Thyroid gland (tissue), 4 donors: ENCODE results near the gene BBS5. TPM values are rescaled to one million over a fixed set of nuclear protein-coding genes. Genes with fewer than 3 reads are reported as not detected.

ENCODE experiments used
- DNase-seq, 2 donors: peaks; one replicate each; pipeline ENCODE4 v3.0.0-alpha.2; 2019
- H3K27ac ChIP-seq, 3 donors: fragments of 200-600 bp; sonication (generic); 1 replicate in 2 of 3; 2 replicates in 1 of 3; pipeline ENCODE4 v1.5.1; 2016 to 2019; ENCODE audit warnings: mild to moderate bottlenecking in 1 of 3, moderate library complexity in 1 of 3
- H3K27me3 ChIP-seq: fragments of 200-600 bp; sonication (generic); one replicate; pipeline ENCODE4 v1.5.1; 2019
- H3K36me3 ChIP-seq, 2 donors: fragments of 200-600 bp; sonication (generic); one replicate each; pipeline ENCODE4 v1.5.1; 2016 to 2019
- H3K4me1 ChIP-seq, 2 donors: fragments of 200-600 bp; sonication (generic); one replicate each; pipeline ENCODE4 v1.5.1; 2017 to 2019
- H3K4me3 ChIP-seq, 3 donors: fragments of 200-600 bp; sonication (generic); replicated peaks in 1 of 3; 1 replicate in 2 of 3; 2 replicates in 1 of 3; pipeline ENCODE4 v1.5.1; 2016; ENCODE audit warnings: mild to moderate bottlenecking in 1 of 3
- H3K9me3 ChIP-seq: fragments of 200-600 bp; sonication (generic); one replicate; pipeline ENCODE4 v1.5.1; 2017
- CTCF ChIP-seq, 6 experiments: fragments of 200-600 bp in 3 of 6; fragments of 450-650 bp in 3 of 6; sonication (generic) in 3 of 6; IDR thresholded peaks; one replicate each; pipeline ENCODE4 v1.5.1; 2016 to 2019; ENCODE audit warnings: antibody characterized with exemption in 6 of 6, mild to moderate bottlenecking in 2 of 6, inconsistent platforms in 1 of 6, moderate library complexity in 1 of 6
- POLR2A ChIP-seq, 2 donors: fragments of 450-650 bp; IDR thresholded peaks; one replicate each; pipeline ENCODE4 v1.6.1; 2017; ENCODE audit warnings: antibody characterized with exemption in 2 of 2, mild to moderate bottlenecking in 2 of 2, moderate library complexity in 1 of 2
- WGBS, 2 donors: methylation state at CpG; one replicate each; pipeline ENCODE4 v1.1.5; 2017; 5-methylcytosine and 5-hydroxymethylcytosine counted together
- intact Hi-C: fragments of 100-400 bp; cut with DNase I; formaldehyde crosslinking; loops from one replicate; pipeline ENCODE4 v1.15.1; 2023
- total RNA-seq, 4 donors: library from RNA; depleted of rRNA; stranded (reverse); fragments of >200 nt; gene quantifications; one replicate each; pipeline ENCODE4 v1.2.3, GENCODE V29; 2016

Gene BBS5
- total RNA-seq, 4 donors from 2014 or later, result 10.5 to 20.7 (median 17.5) TPM

- Histone ChIP-seq H3K4me3 (no peak overlapping the region), H3K4me1 (no peaks in the 10 kb centered on the region), H3K27me3 (no peaks in the 10 kb centered on the region), H3K9me3 (no peaks in the 10 kb centered on the region), H3K36me3 (no peaks in the 10 kb centered on the region), H3K27ac (no peak overlapping the region)
- 91% methylated on average over 1 of the region's 1 CpG for whole genome bisulfite sequencing, 2 donors
- intact Hi-C loops, result no loop called here
- no peak for DNase-seq
- TF ChIP-seq POLR2A (IDR thresholded peaks at IDR 0.05), result no peak
- no peak for TF ChIP-seq CTCF (IDR thresholded peaks at IDR 0.05)
Observed at GRCh38 chr2:169472249-169472648, 7.0 kb upstream of the BBS5 start.

GRCh38 chr2:169476459-169476858 lies 2.8 kb upstream of the BBS5 start:
- peaks cover 0 to 3% of the 10 kb centered on the region in 2 donors for H3K4me1 ChIP-seq
- no peak for TF ChIP-seq CTCF (IDR thresholded peaks at IDR 0.05)
- no peak for TF ChIP-seq POLR2A (IDR thresholded peaks at IDR 0.05)
- no peak overlapping the region for H3K27ac ChIP-seq
- H3K27me3 ChIP-seq, result no peaks in the 10 kb centered on the region
- intact Hi-C loops, result no loop called here
- DNase-seq, result no peak
- H3K9me3 ChIP-seq, result no peaks in the 10 kb centered on the region
- H3K4me3 ChIP-seq, result no peak overlapping the region
- no peaks in the 10 kb centered on the region for H3K36me3 ChIP-seq
- 90 to 93% methylated on average over 2 to 3 of the region's 3 CpGs for WGBS, 2 donors

GRCh38 chr2:169478339-169478738 lies 955 bp upstream of the BBS5 start:
- H3K4me1 ChIP-seq, result peaks cover 0 to 3% of the 10 kb centered on the region in 2 donors
- no peak overlapping the region for H3K4me3 ChIP-seq
- DNase-seq, result no peak
- H3K27ac ChIP-seq, result no peak overlapping the region
- WGBS, 2 donors, result 65 to 71% methylated on average over 3 of the region's 3 CpGs
- H3K36me3 ChIP-seq, result peaks cover 0 to 5% of the 10 kb centered on the region in 2 donors
- TF ChIP-seq POLR2A (IDR thresholded peaks at IDR 0.05) (no peak), CTCF (IDR thresholded peaks at IDR 0.05) (no peak)
- H3K9me3 ChIP-seq, result no peaks in the 10 kb centered on the region
- intact Hi-C loops, result no loop called here
- no peaks in the 10 kb centered on the region for H3K27me3 ChIP-seq

GRCh38 chr2:169478745-169479256 lies 493 bp upstream of the BBS5 start:
- no peak for TF ChIP-seq CTCF (IDR thresholded peaks at IDR 0.05)
- TF ChIP-seq POLR2A (IDR thresholded peaks at IDR 0.05), result no peak
- intact Hi-C loops, result no loop called here
- peaks cover 0 to 5% of the 10 kb centered on the region in 2 donors for H3K36me3 ChIP-seq
- peak in 1 of 2 donors; percentile 9 for DNase-seq
- peak overlapping the region; percentile 50 to 75 (median 54) for H3K27ac ChIP-seq
- no peaks in the 10 kb centered on the region for H3K9me3 ChIP-seq
- H3K4me3 ChIP-seq, result peak overlapping the region; percentile 64 to 85 (median 64)
- WGBS, 2 donors, result 78 to 80% methylated on average over 14 of the region's 14 CpGs
- no peaks in the 10 kb centered on the region for H3K27me3 ChIP-seq
- peaks cover 0 to 3% of the 10 kb centered on the region in 2 donors for H3K4me1 ChIP-seq

- H3K4me1 ChIP-seq, result peaks cover 0 to 3% of the 10 kb centered on the region in 2 donors
- WGBS, 2 donors, result 30 to 32% methylated on average over 9 of the region's 9 CpGs
- intact Hi-C loops, result no loop called here
Observed at GRCh38 chr2:169480079-169480465, 778 bp downstream of the BBS5 start.

More at GRCh38 chr2:169480079-169480465, 778 bp downstream of the BBS5 start:
- H3K9me3 ChIP-seq, result no peaks in the 10 kb centered on the region
- no peaks in the 10 kb centered on the region for H3K27me3 ChIP-seq
- H3K27ac ChIP-seq, result peak overlapping the region in 2 of 3 donors; percentile 54 to 75
- TF ChIP-seq CTCF (IDR thresholded peaks at IDR 0.05), result no peak
- no peak for TF ChIP-seq POLR2A (IDR thresholded peaks at IDR 0.05)
- DNase-seq, result no peak
- peaks cover 0 to 5% of the 10 kb centered on the region in 2 donors for H3K36me3 ChIP-seq
- peak overlapping the region; percentile 64 to 85 (median 64) for H3K4me3 ChIP-seq
